Femur (tissue), 1 donor: Measurements from ENCODE around the gene ELAVL2.

ENCODE experiments used
- DNase-seq: peaks from one replicate; pipeline ENCODE4 v3.0.0-alpha.2; 2017

The ELAVL2 gene

DNA sequence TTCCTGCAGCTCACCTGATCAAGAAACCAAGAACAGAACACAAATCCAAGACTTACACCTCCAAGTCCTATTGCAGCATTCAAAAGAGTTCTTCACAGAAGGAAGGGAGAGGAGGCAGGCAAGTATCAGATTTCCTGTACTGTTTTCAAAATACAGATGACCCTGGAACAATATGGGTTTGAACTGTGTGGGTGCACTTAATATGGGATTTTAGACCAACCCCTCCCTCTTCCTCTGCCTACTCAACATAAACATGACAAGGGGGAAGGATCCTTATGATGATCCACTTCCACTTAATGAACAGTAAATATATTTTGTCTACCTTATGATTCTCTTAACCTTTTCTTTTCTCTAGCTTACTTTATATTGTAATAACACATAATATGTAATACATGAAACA lies 104.6 kb downstream of the ELAVL2 start:
- DNase-seq = no peak

DNA sequence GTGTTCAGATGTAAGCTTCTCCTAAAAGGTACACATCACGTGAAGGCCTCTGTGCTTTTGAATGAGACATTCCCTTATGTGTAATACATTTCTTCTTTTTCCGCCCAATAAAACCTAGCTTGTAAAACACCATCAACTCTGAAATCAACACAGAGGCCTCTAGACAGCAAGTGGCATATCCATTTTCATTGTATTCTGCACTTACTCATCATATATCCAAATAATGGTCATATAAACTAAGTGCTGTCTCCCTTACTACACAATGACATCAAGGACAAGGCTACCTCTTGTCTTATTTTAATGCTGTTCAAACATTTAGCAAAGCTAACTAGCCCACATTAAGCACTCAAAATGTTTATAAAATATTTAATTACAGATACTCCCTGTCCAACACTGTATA lies 108.5 kb downstream of the ELAVL2 start:
- no peak for DNase-seq

DNA sequence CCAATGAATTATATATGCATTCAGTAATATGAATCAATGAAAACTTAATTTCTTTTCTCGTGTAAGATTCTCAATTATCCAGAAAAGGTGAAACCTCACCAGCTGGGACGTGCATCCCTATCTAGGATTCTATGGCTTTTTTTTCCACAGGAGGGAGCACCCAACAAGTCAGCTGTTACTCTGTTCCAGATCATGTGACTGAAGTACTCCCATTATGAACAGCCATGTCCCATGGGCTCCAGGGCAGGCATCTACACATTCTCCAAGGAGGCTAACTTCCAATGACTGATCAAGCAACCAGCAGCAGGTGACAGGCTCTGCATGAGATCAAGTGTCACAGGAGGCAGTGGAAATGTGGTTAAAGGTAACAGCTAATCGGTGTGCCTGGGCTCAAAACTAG lies 118.8 kb downstream of the ELAVL2 start:
- no peak for DNase-seq

DNA sequence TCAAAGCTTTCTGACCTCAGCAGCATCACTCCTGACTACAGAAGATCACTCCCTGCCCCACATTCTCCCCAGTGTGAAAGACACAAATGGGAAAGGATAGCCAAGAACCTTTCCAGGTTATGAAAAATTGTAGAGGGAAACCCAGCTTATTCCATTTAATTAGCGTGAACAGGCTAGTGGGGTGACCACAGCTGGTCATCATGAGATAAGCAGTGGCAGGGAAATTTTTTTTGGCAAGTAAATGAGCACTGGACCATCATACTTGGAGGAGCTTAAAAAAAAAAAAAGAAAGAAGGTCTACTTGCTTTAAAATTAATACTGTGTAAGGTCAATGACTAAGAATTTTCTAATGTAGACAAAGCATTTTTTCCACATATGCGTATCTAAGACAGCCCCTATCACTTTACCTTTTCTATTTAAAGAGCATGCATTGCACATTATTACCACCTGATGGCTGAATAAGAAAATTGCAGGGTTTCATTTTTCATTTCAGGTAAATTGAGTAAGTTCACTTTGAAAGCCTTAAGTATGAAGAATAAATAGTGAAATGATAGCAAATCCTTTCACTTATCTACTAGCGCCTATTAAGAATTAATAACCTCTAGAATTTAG lies 123.6 kb downstream of the ELAVL2 start:
- no peak for DNase-seq

DNA sequence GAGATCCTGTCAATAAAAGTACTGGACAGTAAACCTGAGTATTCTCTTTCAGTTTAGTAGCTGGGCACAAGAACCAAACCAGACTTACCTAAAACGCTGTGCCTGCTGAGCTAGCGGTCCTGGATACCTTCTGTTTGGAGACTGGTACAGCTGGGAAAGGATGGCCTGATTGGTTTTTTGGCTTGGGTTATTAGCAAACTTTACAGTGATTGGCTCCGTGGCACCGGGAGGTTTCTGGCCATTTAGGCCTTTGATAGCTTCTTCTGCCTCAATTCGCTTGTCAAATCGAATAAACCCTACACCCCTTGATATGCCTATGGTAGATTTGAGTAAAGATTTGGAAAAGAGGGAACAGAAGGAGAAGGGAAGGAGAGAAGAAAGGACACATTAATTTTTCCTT lies 124.7 kb downstream of the ELAVL2 start:
- DNase-seq = no peak

DNA sequence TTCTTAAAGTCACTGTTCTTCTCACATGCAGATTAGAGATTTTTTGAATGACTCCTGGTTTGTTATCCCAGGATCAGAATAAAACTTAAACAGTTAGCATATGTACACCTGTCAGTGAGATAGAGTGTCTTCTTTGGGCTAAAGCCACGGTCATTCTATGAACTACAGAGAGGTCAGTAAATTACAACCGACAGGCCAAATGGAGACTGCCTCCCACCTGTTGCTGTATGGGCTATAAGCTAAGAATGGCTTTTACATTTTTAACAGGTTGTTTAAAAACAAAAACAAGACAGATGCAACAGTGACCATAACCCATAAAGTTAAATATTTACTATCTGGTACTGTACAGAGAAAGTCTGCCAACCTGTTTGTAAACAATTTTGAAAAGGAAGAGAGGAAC lies 125.7 kb downstream of the ELAVL2 start:
- DNase-seq = no peak

DNA sequence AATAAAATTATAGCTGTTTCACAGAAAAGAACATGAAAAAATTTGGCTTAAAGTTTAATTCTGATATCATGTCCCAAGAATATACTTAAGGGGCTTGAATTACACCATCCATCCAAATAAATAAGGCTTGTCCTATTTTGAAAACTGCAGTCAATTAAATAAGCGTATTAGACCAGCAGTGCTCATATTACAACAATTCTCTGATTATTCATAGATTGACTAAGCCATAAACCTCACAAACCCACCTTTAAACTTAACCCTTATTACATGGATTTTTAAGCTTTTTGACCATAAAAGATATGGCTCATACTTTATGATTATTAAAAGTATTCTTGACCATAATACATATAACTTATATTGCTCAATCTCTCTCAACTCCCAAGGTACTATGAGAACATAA lies 127.9 kb downstream of the ELAVL2 start:
- DNase-seq = no peak

DNA sequence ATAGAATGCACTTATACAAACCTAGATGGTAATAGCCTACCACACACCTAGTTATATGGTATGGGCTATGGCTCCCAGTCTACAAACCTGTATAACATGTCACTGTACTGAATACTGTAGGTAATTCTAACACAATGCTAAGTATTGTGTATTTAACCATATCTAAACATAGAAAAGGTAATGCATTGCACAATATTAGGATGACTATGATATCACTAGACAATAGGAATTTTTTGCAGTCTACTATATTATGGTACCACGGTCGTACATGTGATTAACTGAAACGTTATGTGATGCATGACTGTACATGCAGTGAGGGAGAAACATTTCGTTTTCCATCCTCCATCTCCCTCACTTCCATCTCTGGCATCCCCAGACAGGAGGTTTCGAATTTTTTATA lies 130.5 kb downstream of the ELAVL2 start:
- DNase-seq = no peak

DNA sequence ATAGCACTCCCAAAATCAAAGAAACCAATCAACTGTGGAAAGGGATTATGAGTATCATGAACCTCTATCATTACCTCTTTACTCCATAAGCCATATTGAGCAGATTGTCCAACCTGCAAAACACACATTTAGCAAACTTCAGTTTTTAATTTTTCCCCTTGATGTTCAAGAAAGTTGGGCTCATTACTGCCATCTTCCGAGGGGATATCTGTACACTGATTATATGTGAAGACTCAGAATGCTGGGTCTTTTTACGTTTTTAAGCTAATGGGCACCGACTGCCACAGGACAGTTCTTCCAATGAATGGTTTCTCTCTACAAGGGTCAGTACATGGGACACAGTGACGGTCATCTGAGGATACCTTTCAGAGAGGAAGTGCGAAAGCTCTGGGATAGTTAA lies 132.7 kb downstream of the ELAVL2 start:
- DNase-seq = no peak

DNA sequence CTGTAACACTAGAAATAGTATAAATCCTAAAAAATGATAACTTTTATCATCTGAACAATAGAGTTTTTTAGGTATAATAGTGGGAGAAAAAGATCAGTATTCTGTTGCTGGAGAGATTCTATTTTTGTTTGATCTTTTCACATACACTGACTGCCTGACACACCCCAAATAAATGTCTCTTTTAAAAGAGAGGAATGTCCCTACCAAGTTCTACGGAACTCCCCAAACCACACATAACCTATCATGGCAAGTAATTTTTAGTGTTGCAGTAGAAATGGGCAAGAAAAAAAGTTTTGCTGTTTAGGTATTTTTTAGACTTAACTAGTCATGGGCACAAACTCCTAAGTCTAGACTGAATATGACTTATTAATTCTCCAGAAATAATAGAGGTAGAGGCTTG lies 139.1 kb downstream of the ELAVL2 start:
- no peak for DNase-seq

DNA sequence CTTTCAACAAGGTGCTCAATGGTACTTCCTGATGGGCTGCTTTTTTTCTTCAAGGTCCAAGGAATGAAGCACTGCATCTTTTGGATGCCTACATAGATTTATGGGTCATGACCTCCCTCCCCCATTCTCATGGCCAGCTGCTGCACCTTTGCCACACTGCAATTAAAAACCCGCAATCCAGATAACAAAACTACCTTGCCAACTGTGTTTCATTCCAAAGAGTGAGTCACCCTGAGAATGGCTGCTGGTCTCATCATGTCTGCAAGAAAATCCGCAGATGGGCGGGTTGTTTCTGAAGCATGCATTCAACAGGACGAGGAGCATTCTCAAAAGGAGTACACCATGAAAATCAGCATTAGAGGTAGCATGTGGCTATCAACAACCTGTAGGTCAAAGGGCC lies 139.8 kb downstream of the ELAVL2 start:
- no peak for DNase-seq

DNA sequence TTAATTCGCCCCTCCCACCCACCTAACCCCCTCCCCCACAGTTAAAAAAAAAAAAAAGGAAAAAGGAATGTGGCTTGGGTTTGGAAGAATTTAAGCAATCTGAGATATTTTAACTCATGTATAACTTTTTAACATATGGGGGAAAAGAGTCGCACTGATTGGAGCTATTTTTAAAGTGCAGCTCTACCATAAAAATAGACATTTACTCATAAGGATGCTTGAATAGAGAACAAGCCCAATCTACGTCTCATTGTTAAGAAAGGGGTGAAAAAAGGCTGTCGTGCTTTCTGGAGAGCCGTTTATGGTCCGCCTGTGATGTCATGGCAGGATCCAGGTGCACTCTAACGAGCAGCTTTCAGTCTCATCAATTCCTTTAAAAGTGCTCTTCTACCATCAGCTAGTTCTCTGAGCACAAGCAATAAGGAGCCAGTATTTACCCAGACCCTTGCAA lies 142.4 kb downstream of the ELAVL2 start:
- no peak for DNase-seq

DNA sequence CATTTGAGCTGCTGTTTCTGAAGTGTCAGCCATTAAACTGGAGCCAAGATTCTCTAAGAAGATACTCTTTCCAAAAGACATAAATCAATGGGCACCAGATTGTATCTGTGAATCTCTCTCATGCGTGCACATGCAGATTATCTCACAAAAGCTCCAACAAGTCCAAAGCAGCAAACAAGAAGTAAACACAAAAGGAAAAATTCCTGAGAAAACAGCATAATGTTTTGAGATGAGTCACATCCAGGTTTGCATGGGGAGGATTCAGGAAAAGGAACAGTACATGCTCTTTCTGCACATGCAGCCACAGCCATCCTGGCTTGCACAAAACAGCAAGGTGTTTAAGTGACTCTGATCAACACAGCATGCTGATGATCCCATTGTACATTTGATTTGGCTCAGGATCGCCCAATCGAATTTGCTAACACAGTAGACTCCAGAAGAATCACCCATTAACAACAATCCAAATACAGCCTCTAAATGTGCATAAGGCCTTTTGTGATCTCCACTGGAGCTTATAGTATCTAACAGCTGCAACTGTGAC lies 143.1 kb downstream of the ELAVL2 start:
- no peak for DNase-seq

DNA sequence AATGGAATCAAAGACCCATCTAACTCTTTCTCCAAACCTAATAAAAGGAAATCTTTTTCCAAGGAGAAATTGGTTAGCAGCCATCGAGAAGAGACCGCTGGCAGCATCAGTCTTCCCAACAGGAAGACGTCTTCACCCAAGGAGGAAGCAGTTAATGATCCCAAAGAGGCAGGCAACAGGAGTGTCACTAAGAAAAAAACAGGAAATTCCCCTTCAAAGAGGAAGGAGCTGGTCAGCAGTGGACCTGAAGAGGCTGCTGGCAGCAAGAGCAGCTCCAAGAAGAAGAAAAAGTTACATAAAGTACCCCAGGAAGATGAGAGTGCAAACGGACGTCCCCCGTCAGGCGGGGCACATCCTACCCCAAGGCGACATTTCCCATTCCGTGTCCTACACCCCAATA lies 143.7 kb downstream of the ELAVL2 start:
- no peak for DNase-seq

DNA sequence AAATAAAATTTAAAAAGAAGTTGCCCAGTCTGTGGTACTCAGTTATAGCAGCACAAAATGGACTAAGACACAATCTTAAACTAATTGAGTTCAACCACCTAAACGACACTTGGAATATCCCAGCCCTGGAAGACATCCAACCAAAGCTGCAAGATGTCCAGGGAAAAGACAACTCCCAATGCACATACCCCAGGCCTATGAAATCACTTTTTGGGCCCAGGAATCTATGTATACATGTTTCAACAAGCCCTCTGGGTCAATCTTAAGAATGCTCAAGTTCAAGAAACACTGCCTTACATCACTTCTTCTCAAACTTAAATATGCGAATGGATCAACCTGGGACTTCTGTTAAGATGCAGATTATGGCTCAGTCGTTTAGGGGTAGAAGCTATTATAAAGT lies 148.6 kb downstream of the ELAVL2 start:
- DNase-seq = no peak

DNA sequence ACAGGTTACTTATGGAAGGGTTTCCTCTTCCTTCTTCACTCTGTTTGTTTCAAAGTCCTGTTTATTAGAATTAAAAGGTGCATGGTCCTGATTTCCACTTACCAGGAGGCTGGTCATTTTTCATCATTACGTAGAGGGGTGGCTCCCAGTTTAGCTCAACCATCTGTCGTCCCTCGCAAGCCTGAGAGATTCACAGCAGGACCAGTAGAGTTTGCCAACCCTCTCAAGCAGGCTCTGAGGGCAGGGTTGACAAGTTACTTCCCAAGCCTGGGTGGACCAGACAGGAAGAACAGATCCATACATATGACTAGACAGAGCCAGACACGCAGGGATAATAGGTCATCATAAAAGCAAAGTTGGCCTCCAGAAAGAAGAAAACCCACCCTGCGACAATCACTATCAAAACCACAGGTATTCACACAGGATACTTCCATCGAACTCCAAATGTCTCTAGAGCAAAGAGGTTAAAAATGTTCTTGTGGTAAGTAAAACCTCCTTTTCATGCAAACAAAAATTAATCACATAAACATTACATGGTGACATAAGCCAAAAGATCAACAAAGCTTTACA lies 151.9 kb downstream of the ELAVL2 start:
- no peak for DNase-seq

DNA sequence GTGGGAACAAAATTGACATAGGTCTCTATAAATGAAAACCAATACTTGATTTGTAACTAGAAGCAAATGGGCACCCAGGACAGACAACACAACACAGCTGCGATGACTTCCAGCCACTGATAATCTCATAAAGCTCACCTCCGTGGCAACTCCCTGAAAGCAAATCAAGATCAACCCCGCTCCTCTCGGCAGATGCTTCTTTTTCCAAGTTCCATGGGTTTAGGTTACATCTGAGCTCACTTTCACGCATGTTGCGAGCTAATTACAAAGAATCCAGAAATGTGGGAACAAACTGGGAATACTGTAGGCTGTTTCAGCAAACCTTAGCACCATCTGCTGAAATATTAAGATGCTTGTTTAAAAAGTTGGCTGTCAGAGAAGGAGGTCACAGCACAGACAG lies 153.9 kb downstream of the ELAVL2 start:
- no peak for DNase-seq

DNA sequence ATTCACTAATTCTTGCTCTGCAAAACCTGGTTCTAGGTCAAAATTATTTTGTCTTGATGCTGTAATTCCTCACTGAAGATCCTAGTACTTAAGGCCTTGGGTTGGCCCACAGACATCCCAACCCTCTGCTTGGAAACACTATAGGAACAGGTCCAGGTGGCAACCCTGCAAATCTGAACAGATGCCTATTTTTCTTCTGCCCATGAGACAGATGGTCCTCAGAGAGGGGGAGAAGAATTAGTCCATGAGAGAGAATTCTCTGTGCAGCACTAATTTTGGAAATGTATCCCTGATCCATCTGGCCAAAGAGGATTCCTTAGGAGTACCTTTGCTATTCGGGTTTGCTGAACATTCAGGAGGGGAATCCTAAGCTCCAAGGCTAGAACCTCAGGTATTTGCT lies 156.3 kb downstream of the ELAVL2 start:
- DNase-seq = no peak

DNA sequence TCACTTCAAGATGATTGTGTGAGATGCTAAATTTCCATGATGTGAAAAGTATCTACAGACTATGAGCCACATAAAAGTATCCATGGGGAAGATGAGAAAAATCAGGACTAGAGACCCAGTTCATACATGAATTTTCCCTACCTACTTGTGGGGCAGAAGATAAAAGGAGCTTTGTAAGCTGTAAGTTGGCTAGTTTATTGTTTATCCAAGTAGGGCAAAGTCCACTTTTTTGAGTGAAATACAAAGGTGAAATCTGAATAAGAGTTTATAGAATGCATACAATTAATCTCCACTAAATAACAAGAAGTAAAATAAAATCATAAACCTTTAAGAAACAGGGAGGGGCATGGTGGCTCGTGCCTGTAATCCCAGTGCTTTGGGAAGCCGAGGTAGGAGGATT lies 160.4 kb downstream of the ELAVL2 start:
- no peak for DNase-seq

DNA sequence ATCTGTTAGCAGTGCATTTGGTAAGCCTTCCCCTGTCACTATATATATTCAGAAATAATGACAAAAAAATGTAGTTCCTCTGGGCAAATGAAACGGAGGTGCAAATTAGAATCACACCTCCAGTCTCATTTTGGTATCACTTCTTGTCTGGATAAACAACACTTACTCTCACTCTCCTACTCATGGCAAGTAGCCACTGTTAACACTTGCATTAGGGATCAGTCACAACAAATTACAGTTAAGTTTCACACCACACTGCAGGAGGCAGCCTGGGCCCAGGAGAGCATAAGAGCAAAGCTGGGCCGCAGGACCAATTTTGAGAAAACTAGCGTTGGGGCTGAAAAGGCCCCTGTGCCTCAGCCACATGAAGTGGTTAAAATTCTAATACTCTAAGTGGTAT lies 161.0 kb downstream of the ELAVL2 start:
- no peak for DNase-seq

DNA sequence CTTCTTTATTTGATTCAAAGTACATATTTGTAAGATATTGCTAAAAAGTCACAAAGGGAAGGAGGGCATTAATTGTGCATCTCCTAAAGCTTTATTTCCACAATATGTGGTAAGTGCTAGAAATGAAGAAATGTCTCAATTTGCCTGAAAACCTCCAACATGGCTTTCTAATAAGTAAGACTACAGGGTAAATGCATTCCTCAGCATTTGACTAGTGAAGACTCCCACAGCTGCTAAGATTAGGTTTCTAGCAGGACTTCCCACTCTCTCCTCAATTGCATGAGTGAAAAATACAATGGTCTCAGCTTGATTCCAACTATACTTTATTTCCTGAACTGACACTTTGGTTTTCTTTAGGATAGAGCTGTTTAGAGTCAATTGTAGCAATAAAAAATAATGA lies 162.1 kb downstream of the ELAVL2 start:
- no peak for DNase-seq

DNA sequence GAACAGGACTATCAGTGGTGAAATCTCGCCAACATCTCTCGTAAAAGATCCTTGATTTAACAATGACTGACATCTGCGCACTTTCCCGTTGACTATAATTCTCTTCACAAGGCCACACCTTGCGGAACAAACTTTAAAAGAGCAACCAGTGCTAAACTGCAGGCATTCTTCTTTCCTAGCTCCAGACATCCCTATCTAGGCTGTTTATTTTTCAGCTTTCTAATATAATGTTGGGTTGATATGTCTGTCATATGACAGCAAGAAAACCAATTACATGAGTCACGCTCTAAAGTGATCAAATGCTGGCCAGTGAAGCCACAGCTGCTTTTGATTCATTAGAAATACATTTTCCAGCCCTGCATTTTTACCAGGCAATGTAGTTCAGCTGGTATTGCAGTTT lies 162.5 kb downstream of the ELAVL2 start:
- DNase-seq = no peak

DNA sequence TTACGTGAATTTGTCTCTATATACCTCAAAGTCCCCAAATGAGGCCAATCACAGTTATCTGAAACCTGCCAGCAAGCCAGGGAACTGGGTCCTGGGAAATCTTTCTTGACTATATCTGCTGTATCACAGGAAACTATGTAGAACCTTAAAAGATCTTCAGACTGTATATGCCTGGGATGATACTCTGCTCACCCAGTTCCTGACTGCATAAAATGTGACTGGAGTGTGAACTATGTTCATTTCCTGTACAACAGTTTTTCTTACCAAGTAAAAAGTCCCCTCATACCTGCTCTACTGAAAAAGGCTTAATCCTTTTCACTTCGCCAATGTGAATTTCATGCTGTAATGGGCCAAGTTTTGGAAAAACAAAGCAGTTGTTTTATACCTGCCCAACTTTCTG lies 162.9 kb downstream of the ELAVL2 start:
- no peak for DNase-seq

DNA sequence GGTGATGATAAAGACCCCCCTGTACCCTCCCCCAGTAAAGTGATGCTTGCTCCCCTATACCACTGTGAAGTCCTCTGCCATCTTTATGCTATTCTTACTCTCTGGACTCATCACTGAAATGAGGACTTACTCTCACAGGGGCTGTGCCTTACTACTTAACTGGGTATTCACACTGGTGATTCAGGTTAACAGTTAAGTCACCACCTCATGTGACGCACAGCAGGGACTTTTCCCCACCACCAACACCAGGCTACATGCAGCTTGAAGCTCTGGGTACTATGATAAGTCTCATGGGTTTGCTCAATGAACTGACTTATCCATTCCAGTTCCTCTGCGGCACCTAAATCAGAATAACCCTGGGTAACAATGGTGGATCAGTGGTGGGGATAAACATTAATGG lies 163.7 kb downstream of the ELAVL2 start:
- DNase-seq = no peak

DNA sequence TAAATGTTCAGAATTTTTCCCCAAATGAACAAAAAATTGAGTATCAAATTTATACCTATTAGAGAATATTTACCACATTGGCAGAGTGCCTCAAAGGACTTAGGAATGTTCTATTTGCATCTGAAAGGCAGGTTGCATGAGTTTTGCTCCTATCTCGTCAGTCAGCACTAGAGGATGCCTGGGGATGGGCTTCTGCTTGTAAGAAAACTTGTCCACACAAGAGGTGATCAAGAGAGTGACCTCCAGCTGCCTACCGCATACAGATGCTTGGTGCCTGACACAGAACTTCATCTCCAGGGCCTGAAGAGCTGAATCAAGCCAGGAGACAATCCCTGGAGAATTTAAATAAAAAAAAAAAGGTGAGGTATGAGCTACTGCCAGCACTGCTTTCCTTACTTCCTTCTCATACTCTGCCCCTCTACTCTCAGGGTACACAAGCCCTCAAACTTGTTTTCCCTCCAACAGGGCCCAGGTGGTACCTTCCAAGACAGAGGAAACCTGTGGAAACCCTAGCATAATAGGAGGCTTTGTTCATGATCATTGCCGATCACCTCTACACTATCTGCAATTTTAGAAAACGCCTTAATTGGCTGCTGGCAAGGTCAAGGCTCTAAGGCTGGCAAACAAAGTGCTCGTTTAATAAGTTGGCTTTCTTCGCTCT lies 166.6 kb downstream of the ELAVL2 start:
- DNase-seq = no peak
